GM21717 (cell line): ENCODE measurements around the gene MYOM1.

Experiments used
- ATAC-seq: cut with Tn5 transposase; IDR thresholded peaks from one replicate; pipeline ENCODE4 v1.9.1; 2021; ENCODE audit warnings: mild to moderate bottlenecking, moderate library complexity; ENCODE audit not compliant: unreplicated experiment

MYOM1 gene

DNA sequence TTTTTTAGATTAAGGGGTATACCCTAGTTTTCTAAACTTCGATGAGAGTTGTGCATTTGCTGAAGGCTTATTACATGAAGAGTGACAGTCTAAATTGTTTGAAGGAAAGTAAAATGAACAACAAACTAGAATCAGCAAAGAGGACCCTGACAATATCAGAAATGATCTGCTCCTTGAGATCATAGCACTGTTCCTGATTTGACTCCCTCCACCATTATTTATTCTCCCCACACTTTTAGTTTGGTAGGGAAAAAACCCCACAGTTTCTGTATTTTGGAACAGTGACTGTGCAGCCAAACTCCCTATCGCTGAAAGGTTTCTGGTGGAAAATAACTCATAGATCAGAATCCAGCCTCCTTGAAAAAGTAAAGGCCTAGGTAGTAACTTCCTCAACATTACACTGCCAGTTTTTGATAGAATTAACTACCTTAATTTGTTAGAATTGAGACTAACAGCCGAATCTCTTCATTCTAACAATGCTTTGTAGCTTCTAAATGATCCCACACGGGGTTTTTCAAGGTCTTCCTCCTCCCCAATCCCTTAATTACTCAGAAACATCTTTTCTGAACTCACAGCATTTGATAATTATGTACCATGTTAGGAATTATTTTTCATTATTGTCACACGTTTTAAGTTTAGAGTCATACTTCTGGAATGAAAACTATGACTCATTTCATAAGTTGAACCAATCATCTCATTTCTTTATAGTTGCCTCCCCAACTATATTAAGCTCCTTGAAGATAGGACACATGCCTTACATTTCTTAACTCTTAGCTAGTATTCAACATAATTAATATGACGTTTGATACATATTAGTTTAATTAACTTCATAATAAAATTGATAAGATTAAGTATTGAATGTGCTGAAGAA lies 30.7 kb upstream of the MYOM1 start:
- ATAC-seq = no peak

DNA sequence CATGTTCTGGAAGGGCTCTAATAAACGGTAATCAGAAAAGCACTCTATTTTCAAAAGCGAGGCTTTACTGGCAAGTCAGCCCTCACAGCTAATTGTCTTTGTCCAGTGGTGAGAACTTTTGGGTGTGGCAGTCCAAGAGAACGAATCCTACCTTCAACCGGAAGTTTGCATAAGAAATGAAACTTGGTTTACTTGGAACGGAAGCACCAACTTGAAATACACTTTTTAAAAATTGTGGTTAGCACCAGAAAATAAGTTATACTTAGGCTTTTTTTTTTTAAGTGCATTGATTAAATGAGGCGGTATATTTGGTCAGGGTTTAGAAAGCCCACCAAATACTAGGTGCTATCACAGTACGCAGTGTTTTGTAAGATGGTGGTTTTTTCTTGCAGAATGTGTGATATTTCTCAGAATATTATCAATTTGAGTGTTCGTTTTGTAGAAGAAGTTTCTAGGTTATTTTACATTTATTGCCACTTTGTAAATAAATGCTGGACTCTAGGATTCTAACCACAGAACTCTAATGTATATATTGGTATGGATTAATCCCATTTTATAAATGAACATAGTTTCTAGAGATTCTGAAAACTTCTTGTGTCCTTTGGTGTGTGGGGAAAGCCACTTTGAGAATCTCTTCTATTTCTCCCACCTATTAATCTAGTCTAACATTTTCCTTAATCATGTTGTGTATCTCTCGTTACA lies 29.0 kb upstream of the MYOM1 start:
- ATAC-seq = no peak

DNA sequence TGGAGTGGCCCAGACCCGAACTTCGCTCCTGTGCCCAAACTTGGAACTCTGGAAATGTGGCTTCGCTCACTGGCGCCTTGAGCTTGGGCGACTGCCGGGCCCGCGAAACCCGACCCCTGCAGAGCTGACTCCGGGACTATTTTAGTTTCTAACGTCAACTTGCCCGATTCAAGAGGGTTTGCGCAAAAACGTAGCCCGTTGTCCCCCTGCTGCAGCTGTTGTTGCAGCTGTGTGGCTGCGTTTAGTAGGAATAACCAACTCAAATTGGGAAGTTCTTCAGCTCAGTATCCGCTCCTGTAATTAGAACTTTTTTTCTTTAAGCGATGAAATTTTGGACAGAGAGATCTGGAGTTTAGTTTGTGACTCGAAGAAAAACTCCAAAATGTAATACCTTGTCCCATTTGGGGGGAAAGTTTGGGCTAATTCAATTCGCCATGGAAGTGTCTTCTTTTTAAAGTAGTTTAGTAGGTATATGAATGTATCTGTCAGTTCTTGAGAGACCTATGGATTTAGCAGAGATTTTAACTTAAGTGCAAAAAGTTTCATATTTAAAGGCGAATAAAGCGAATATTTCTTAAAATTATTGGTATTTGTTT lies 28.4 kb upstream of the MYOM1 start:
- ATAC-seq = no peak

GRCh38 chr18:3247240-3248061 lies 27.7 kb upstream of the MYOM1 start, which contains the start of gene MYL12A:
Gene MYL12A (plus strand): TSS chr18:3247801. CDS start chr18:3253248, 5,447 bp downstream.
- peak; percentile 79 for ATAC-seq

GRCh38 chr18:3246635-3247239 lies 27.0 kb upstream of the MYOM1 start:
- ATAC-seq = peak; percentile 5

DNA sequence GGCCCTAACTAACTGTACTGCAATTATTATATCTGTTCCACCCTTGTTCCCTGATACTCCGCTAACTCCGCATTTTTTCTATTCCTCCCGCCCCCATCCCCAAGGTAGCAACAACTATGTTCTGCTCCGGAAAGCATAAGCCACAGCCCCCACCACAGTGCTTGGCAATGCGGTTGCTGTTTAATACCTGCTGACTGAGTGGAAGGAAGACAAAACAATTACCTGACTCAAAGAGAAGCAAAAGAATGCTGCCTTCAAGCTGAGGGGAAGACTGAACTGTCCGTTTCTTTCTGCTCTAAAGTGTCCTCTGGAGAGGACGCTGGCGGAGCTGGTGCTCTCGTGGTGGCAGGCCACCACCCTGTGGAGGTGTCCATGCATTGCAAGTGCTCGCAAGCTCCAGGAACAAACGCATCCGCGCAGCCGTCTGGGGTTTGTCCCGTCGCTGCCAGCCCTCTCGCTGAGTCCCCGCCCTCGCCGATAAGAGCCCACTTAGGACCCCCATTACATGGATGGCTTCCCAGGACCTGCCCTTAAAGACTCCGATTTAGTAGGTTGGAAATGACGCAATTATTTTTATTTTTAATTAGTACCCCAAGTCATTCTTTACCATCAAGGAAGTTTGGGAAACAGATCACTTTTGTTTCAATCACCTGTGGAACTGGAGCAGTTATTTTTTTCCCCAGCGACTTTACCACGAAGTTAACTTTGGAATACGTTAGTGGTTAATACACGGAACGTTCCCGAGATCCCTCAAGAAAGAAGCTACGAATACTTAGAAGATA lies 26.3 kb upstream of the MYOM1 start:
- peak; percentile 47 for ATAC-seq

DNA sequence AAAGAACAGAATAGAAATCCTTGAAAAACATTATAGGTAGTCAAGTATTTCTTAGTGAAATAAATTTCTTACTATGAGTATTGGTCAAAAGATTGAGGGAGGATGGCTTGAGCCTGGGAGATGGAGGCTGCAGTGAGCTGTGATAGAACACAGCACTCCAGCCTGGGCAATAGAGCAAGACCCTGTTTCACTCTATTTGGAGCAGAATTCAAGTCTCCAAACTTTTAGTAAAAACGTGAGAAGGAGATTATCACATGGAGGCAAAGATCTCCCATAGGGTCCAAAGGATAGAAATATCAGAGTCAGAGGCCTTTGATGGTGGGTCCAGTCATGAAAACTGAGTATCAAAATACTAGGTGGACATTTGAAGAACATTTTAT lies 25.4 kb upstream of the MYOM1 start:
- no peak for ATAC-seq

DNA sequence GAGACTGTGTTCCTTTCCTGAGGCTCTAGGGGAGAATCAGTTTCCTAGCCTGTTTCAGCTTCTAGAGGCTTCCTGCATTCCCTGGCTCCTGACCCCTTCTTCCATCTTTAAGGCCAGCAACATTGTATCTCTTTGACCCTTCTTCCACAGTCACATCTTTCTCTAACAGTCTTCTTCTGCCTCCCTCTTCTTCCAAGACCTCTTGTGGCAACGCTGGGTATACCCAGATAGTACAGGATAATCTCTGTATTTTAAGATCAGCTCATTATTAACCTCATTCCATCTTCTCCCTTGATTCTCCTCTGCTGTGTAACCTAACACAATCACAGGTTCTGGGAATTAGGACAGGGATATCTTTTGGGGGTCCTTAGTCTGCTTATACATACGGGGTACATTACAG lies 19.0 kb upstream of the MYOM1 start:
- no peak for ATAC-seq

- no peak for ATAC-seq
Measured at GRCh38 chr18:3236470-3236869, 16.7 kb upstream of the MYOM1 start.

- ATAC-seq = no peak
Measured at GRCh38 chr18:3235846-3236245, 16.1 kb upstream of the MYOM1 start.

- no peak for ATAC-seq
Measured at GRCh38 chr18:3234457-3234856, 14.7 kb upstream of the MYOM1 start.

GRCh38 chr18:3233433-3234168 lies 13.8 kb upstream of the MYOM1 start:
- ATAC-seq = no peak

DNA sequence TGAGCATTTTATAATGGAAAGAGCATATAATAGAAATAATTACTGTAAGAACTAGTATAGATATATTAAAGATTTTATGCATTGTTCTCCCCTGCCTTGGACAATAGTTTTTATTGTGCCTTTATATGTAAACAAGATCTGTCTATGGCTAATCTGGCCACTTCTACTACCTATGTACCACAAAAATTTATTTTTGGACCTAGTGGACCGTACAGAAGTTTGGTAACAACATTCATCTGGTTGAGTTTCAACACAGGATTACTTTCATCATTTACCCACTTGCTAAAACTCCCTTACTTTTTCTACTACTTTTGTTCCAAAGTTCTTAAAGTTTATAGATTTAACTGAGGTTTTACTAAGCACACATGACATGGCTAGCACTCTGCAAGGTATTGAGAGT lies 13.2 kb upstream of the MYOM1 start:
- no peak for ATAC-seq

- ATAC-seq = no peak
Measured at GRCh38 chr18:3230401-3231334, 10.9 kb upstream of the MYOM1 start.

GRCh38 chr18:3226048-3226447 lies 6.3 kb upstream of the MYOM1 start:
- no peak for ATAC-seq

- no peak for ATAC-seq
Measured at GRCh38 chr18:3225588-3225987, 5.8 kb upstream of the MYOM1 start.

DNA sequence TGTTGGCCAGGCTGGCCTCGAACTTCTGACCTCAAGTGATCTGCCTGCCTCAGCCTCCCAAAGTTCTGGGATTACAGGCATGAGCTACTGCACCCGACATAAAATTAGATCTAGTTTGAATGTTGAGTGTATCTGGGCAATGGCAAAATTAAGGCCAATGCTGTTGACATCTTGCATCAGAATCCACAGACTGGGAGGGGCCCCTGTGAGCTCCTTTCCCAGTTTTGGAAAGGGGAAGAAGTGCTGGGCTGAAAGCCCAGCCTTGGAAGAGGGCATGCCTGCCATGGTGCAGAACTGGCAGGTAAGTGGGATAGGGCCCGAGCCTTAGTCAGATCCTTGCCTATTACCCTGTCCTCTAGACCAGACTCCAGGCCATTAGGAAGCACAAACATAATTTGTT lies 4.5 kb upstream of the MYOM1 start:
- ATAC-seq = no peak

DNA sequence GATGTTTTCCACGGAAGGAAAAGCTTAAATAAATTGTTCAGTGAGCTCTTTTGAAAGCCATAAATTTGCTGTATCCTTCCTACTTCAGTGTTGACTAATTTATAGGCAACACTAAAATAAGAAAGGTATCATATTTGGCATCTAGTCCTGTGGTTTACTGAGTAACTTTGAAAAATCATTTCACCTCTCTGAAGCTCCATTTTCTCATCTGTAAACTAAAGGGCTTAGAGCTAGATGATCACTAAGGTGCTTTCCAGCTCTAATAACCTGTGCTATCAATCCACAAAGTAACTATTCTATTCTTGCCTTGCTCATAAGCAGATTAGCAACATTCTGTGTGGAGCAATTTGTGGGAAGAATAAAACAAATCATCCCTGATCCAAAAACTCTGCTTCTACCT lies 3.6 kb upstream of the MYOM1 start:
- no peak for ATAC-seq
